NCI-H446 (cell line): ENCODE results near the gene GPC3.
A peak's percentile ranks its signal among the peaks of the same experiment; 100 is the strongest.
"Not testable (repeated sequence)": the region's sequence is repeated elsewhere in the genome, so short reads cannot be mapped to it uniquely, and the experiment has no call there.

Experiments
- DNase-seq, 2 experiments: peaks; one replicate each; lab custom pipeline; 2025; lab: John Stamatoyannopoulos, UW

Gene GPC3

DNA sequence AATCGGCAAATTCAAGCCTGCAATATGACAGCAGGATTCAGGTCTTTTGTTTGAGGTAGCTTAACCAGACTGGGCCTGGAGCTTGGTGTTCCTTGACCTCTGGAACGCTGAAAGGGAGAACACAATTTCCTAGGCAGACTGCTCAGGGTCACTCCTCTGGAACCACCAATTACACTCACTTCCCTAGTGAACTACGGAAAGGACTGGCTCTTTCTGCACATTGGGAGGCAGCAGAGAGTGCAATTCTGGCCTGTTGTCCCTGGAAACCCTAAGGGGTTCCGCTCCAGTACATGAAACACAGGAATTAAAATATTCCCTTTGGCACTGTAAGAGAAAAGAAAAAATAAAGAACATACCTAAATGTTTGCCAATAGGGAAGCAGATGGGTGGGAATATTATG lies 58.6 kb downstream of the GPC3 start:
- no peak for DNase-seq

- DNase-seq, result no peak
These were observed 59.3 kb downstream of the GPC3 start for GRCh38 chrX:133926099-133926498.

DNA sequence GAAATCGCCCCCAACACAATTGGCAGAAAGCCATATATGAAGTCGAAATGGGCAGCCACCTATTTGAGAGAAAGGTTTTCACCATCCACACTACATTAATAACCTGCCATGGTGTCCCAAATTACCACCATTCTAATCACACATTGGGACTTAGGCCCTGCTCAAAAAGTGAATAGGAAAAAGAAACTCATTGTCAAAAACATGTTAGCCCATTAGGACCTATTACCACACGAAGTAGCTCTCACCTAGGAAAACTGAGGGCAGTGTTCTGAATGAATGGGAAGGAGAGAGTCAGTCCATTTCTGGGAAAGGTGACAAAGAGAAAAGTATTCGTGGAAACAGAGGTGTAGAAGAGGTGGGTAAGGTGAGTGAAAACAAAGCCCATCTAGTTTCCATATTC lies 60.8 kb downstream of the GPC3 start:
- DNase-seq, result no peak

DNA sequence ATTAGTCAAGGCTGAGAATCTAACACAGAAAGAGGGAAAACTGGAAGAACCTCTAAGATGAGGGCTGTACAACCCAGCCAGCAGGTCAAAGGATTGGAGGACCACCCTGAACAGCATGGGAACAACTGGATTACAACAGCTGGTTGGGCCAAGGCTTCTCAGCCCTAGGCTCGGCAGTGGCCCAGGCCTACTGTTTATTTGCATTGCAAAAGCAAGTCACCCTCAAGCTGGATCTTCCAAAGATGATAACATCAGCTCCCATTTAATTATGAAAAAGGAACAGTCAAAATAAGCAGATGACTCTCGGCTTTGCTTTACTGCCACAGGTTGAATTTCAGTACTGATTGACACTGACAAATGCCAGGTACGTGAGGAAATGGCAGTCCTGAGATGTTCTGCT lies 61.8 kb downstream of the GPC3 start:
- no peak for DNase-seq

DNA sequence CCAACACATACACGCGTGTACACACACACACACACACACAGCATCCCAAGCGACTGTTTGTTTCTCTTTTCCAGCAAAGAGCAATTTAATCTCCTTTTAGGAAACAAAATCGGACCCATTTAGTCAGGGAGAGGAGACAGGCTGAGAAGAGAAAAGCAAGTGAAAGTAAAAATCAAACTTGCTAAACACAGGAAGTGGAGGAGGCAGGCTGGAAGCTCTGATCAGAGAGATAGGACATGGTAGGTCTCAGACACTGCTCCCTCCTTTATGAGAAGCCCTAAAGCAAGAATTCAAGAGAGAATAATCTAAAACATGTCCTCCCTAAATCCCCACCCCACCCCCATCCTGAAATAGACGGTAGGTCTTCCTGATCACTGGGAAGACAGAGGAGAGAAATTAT lies 62.3 kb downstream of the GPC3 start:
- no peak for DNase-seq

DNA sequence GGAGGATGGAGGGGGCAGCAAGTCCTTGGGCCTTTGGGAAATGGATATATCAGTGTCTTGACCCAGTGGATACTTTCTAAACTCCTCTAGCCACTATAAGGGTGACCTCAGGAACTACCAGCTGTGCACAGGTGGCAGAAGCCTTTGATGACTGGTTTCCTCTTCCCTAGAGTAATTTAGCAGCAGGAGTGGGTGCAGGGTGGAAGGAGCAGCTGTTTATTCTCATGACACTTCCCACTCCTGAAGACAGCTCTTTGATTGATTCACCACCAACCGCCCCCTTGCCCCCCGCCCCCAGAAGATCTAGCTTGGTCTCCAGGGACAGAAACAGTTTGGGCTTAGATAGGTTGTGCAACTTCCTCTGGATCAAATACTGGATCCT lies 63.0 kb downstream of the GPC3 start:
- DNase-seq, result no peak

DNA sequence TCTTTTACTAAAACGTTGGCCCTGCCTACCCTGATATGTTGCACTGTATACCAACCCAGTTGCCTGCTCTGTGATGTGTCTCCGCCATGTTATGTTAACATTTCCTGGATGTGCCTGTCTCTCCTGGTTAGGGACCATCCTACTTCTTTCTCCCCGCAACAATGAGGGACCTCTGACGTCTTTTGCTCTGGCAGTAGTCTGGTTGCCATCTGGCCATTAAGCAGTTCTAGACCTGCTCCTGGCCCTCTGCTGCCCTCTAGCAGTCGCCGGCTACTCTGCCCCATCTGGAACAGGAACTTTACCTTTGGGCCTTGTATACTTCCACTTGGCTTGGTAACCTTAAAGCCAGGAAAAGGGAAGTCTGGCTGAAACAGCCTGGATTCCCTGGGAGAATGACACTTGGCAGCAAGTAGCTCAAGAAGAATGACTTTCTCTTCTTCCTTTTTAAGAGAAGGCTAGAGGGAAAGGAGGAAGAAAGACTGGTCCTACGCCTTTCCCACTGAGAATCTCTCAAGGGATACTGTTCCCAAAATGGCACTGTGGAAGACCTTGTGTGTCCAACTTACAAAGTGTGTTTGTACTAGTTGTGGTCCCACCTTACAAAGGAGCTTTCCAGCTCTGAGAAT lies 63.5 kb downstream of the GPC3 start:
- peak; percentile 51 to 76 for DNase-seq

GRCh38 chrX:133921086-133921485 lies 64.3 kb downstream of the GPC3 start:
- DNase-seq, result no peak

- DNase-seq, result no peak
These were observed 67.0 kb downstream of the GPC3 start for GRCh38 chrX:133918361-133918771.

- no peak for DNase-seq
These were observed 68.2 kb downstream of the GPC3 start for GRCh38 chrX:133916984-133917722.

- no peak for DNase-seq
These were observed 71.6 kb downstream of the GPC3 start for GRCh38 chrX:133913658-133914388.

DNA sequence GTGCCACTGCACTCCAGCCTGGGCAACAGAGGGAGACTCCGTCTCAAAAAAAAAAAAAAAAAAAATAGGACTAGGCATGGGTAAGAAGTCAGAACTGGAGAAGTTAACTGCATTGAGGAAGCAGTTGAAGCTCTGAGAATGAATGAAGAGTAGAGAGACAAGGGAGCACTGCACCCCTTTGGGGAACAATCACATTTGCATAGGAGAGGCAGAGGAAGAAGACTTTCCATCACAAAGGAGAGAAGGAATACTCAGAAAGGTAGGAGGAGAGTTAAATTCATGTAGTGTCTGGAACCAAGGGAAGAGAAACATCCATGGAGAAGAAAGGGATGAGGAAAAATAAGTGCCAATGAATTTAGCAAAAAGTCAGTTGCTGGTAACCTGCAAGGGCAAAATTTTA lies 72.4 kb downstream of the GPC3 start:
- no peak for DNase-seq

GRCh38 chrX:133911825-133912495 lies 73.4 kb downstream of the GPC3 start:
- no peak for DNase-seq

GRCh38 chrX:133910539-133910938 lies 74.9 kb downstream of the GPC3 start:
- DNase-seq, result no peak

DNA sequence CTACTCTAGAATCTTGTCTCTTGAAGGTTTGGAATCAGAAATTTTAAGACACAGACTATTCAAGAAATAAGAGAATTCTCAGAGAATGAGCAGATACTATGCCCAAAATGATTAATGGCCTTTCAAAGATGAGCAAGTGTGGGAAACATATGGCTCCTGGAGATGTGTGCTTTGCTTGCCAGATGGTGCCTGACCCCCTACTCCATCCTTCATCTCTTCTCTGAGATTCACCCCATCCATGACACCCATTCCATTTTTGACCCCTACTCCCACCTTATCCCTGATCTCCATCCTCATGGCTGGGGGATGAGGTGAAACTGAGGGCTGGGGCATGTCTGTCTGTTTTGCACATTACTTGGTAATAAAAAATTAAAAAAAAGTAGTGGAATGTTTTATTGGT lies 75.5 kb downstream of the GPC3 start:
- DNase-seq, result peak in 1 of 2 experiments; percentile 31

DNA sequence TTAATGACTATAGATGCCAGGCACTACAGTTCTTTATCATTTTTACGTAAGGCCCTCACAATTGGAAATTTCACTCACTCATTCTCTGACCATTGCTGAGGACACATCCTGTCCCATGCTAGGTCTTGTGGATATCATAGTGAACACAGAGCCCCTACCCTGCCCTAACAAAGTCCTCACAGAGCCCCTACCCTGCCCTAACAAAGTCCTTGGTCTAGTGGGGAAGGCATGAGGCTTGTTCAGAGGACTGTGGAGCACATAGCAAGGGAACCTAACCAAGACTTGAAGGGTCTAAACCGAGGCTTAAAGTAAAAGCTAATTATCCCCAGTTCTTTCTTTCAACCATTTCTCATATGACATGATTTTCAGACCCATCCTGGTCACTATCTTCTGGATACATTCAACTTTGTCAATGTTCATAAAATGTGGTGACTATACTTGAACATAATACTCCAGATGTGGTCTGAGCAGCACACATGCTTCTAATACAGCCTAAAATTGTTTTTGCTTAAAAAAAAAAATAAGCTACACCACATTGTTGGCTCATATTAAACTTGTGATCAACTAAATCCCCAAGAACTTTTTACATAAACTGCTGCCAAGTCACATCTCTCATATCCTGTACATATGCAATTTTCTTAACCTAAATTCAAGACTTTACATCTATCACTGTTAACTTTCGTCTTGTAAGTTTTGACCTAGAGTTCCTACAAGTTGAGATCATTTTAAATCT lies 77.0 kb downstream of the GPC3 start:
- no peak for DNase-seq

- no peak for DNase-seq
These were observed 77.8 kb downstream of the GPC3 start for GRCh38 chrX:133907606-133908005.

DNA sequence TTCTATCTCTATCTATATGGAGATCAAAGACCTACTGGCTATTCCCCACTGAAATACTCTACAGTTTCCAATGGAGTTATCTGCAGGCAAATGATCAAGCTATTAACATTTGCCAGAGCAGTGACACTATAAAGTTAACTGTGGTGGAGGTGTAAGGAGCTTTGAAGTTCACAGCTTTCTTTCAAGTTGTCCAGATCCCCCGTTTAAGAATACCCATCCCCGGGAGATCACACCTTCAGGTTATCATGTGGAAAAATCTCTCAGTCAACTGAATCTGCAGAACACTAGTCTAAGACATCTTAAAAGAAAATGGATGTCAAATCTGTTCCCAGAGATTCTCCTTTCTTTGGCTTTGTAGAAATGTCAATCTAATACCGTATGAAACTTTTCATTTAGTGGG lies 80.1 kb downstream of the GPC3 start:
- DNase-seq, result no peak

GRCh38 chrX:133897593-133898163 lies 87.7 kb downstream of the GPC3 start:
- peak in 1 of 2 experiments; percentile 42 for DNase-seq

GRCh38 chrX:133892337-133892736 lies 93.1 kb downstream of the GPC3 start:
- no peak for DNase-seq

DNA sequence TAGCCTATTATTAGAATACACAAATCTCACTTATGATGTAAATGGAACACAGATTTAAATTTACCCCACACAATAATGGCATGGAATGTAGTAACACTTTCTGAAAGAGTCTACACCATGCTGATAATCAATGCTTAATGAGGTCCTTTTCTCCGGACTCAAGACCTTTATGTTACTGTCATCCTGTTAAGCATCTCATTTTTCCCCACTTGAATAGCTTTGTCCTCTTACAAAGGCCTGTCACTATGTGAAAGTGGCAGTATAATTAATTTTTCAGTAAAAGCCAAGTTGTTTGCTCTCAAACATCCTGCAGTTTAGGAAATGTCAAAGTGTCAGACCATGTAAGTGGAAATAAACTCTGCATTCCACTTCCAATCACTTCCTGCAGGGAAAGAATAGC lies 96.4 kb downstream of the GPC3 start:
- no peak for DNase-seq

GRCh38 chrX:133888084-133888483 lies 97.3 kb downstream of the GPC3 start:
- DNase-seq, result not testable (repeated sequence)
